Vagina (tissue), 2 donors: ENCODE measurements around the gene SEMA4D. TPM values are rescaled to one million over a fixed set of nuclear protein-coding genes. Genes with fewer than 3 reads are reported as not detected.
"Not testable (repeated sequence)": the region's sequence is repeated elsewhere in the genome, so short reads cannot be mapped to it uniquely, and the experiment has no call there.

Source experiments
- DNase-seq, 2 donors: peaks; one replicate each; pipeline ENCODE4 v3.0.0-alpha.2; 2017; ENCODE audit errors: extremely low spot score in 2 of 2
- H3K27ac ChIP-seq: fragments of 200-600 bp; sonication (generic); one replicate; pipeline ENCODE4 v1.5.1; 2019
- H3K27me3 ChIP-seq: fragments of 200-600 bp; sonication (generic); one replicate; pipeline ENCODE4 v1.5.1; 2019
- H3K36me3 ChIP-seq, 2 donors: fragments of 200-600 bp; sonication (generic); one replicate each; pipeline ENCODE4 v1.5.1; 2017 to 2019
- H3K4me1 ChIP-seq: fragments of 200-600 bp; sonication (generic); one replicate; pipeline ENCODE4 v1.5.1; 2019
- H3K4me3 ChIP-seq, 2 donors: fragments of 200-600 bp; sonication (generic); 1 replicate in 1 of 2; 2 replicates in 1 of 2; pipeline ENCODE4 v1.5.1; 2016 to 2019
- H3K9me3 ChIP-seq: fragments of 200-600 bp; sonication (generic); one replicate; pipeline ENCODE4 v1.5.1; 2019
- POLR2A ChIP-seq, 2 donors: fragments of 450-650 bp; IDR thresholded peaks; one replicate each; pipeline ENCODE4 v1.6.1; 2017; ENCODE audit warnings: antibody characterized with exemption in 2 of 2, mild to moderate bottlenecking in 2 of 2, moderate library complexity in 2 of 2
- POLR2AphosphoS5 ChIP-seq, 2 donors: sonication (generic); formaldehyde crosslinking; IDR thresholded peaks; one replicate each; pipeline ENCODE4 v1.9.0; 2017; ENCODE audit warnings: antibody characterized with exemption in 2 of 2, mild to moderate bottlenecking in 2 of 2, low read depth in 1 of 2; ENCODE audit not compliant: insufficient read depth in 1 of 2
- intact Hi-C: fragments of 100-400 bp; cut with DNase I; formaldehyde crosslinking; loops from one replicate; pipeline ENCODE4 v1.15.1; 2023
- total RNA-seq: library from RNA; depleted of rRNA; stranded (reverse); fragments of >200 nt; gene quantifications from one replicate; pipeline ENCODE4 v1.2.3, GENCODE V29; 2016
- TF ChIP-seq, protein P1 (sequence below), 3 experiments: fragments of 450-650 bp in 2 of 3; fragments of 200-600 bp in 1 of 3; sonication (generic) in 1 of 3; IDR thresholded peaks; one replicate each; pipeline ENCODE4 v1.5.1; 2017 to 2019; ENCODE audit warnings: antibody characterized with exemption in 3 of 3, mild to moderate bottlenecking in 2 of 3, moderate library complexity in 2 of 3

The SEMA4D gene
- total RNA-seq, 1 donor from 2014 or later: 39.3 TPM

DNA sequence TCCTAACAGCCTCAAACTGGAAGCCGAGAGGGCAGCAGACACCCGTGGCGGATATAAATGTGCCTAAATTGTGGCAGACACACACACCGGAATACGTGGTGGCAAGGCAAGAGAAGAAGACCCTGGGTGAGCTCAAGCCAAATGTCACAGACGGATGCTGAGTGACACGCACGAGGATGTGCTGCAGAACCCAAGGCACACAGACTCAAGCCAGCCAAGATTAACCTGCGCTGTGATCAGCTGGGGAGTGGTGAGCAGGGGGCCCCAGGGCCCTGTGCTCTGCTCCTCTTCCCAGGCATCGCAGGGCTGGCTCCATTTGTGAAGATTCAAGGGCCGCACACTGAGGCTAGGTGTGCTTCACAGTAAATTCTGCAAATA lies 16.4 kb downstream of the SEMA4D start:
- Histone ChIP-seq H3K4me1 (peaks cover 33% of the 10 kb centered on the region), H3K4me3 (no peak overlapping the region), H3K27me3 (no peaks in the 10 kb centered on the region), H3K36me3 (no peaks in the 10 kb centered on the region), H3K9me3 (no peaks in the 10 kb centered on the region), H3K27ac (no peak overlapping the region)
- no peak for DNase-seq
- intact Hi-C loops: no loop called here
- TF ChIP-seq POLR2A (IDR thresholded peaks at IDR 0.05): no peak
- TF ChIP-seq POLR2AphosphoS5 (IDR thresholded peaks at IDR 0.05; ENCODE audit: insufficient read depth in 1 of 2, low read depth in 1 of 2): peak in 1 of 2 donors; percentile 12

- H3K9me3 ChIP-seq: no peaks in the 10 kb centered on the region
- no peak overlapping the region for H3K4me3 ChIP-seq
- peaks cover 39% of the 10 kb centered on the region for H3K4me1 ChIP-seq
- no peak for DNase-seq
- intact Hi-C loops: no loop called here
- H3K27ac ChIP-seq: no peak overlapping the region
- H3K36me3 ChIP-seq: no peaks in the 10 kb centered on the region
- TF ChIP-seq, protein P1, sequence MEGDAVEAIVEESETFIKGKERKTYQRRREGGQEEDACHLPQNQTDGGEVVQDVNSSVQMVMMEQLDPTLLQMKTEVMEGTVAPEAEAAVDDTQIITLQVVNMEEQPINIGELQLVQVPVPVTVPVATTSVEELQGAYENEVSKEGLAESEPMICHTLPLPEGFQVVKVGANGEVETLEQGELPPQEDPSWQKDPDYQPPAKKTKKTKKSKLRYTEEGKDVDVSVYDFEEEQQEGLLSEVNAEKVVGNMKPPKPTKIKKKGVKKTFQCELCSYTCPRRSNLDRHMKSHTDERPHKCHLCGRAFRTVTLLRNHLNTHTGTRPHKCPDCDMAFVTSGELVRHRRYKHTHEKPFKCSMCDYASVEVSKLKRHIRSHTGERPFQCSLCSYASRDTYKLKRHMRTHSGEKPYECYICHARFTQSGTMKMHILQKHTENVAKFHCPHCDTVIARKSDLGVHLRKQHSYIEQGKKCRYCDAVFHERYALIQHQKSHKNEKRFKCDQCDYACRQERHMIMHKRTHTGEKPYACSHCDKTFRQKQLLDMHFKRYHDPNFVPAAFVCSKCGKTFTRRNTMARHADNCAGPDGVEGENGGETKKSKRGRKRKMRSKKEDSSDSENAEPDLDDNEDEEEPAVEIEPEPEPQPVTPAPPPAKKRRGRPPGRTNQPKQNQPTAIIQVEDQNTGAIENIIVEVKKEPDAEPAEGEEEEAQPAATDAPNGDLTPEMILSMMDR (IDR thresholded peaks at IDR 0.05): no peak
- TF ChIP-seq POLR2A (IDR thresholded peaks at IDR 0.05) (no peak), POLR2AphosphoS5 (IDR thresholded peaks at IDR 0.05; ENCODE audit: insufficient read depth in 1 of 2, low read depth in 1 of 2) (no peak)
- no peaks in the 10 kb centered on the region for H3K27me3 ChIP-seq
These were observed 16.9 kb downstream of the SEMA4D start for GRCh38 chr9:89480825-89481537.

DNA sequence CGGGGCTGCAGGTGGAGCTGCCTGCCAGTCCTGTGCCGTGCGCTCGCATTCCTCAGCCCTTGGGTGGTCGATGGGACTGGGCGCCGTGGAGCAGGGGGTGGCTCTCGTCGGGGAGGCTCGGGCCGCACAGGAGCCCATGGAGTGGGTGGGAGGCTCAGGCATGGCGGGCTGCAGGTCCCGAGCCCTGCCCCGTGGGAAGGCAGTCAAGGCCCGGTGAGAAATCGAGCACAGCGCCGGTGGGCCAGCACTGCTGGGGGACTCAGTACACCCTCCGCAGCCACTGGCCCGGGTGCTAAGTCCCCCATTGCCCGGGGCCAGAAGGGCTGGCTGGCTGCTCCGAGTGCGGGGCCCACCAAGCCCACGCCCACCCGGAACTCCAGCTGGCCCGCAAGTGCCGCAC lies 17.5 kb downstream of the SEMA4D start:
- intact Hi-C loops, H3K27ac ChIP-seq, H3K4me3 ChIP-seq, H3K9me3 ChIP-seq, DNase-seq, H3K27me3 ChIP-seq, H3K36me3 ChIP-seq: not testable (repeated sequence)
- H3K4me1 ChIP-seq: peaks cover 45% of the 10 kb centered on the region

GRCh38 chr9:89479669-89480011 lies 18.3 kb downstream of the SEMA4D start:
- H3K27me3 ChIP-seq, H3K36me3 ChIP-seq, DNase-seq, H3K4me3 ChIP-seq, intact Hi-C loops, H3K27ac ChIP-seq, H3K9me3 ChIP-seq: not testable (repeated sequence)
- peaks cover 52% of the 10 kb centered on the region for H3K4me1 ChIP-seq

DNA sequence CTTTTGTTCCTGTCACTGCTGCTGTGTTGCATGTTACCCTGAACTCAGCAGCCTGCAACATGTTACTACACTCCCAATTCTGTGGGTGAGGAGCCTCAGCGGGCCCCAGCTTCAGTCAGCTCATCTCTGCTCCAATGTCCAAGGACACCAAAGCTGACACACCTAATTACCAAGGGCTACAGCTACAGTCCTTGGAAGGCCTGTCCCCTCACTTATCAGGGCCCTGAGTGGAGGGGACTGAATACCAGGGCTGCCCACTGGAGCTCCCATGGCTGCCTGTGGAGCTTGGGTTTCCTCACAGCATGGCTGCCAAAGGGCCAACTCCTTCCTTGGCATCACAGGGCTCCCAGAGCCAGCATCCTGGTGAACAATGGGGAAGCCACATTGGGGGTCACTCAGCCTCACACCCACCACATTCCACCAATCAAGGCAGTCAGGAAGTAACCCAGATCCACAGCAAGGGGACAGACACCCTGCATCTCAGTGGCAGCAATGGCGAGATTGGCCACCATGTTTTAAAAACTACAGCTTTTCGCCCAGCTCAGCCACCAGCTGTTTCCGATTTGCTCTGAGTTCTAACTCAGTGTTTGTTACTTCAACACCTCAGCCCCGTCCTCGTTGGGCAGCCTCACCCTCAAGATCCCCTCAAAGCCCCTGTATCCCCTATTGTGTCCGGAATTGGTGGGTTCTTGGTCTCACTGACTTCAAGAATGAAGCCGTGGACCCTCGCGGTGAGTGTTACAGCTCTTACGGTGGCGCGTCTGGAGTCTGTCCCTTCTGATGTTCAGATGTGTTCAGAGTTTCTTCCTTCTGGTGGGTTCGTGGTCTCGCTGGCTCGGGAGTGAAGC lies 18.9 kb downstream of the SEMA4D start:
- Histone ChIP-seq H3K36me3 (no peaks in the 10 kb centered on the region), H3K4me1 (peaks cover 51% of the 10 kb centered on the region), H3K9me3 (no peaks in the 10 kb centered on the region), H3K4me3 (no peak overlapping the region), H3K27me3 (no peaks in the 10 kb centered on the region), H3K27ac (no peak overlapping the region)
- intact Hi-C loops: no loop called here
- TF ChIP-seq POLR2A (IDR thresholded peaks at IDR 0.05) (no peak), POLR2AphosphoS5 (IDR thresholded peaks at IDR 0.05; ENCODE audit: insufficient read depth in 1 of 2, low read depth in 1 of 2) (no peak)
- TF ChIP-seq, protein P1 (IDR thresholded peaks at IDR 0.05): no peak
- no peak for DNase-seq

- H3K4me1 ChIP-seq: peaks cover 51% of the 10 kb centered on the region
- intact Hi-C loops: no loop called here
- no peaks in the 10 kb centered on the region for H3K27me3 ChIP-seq
- H3K4me3 ChIP-seq: no peak overlapping the region
- TF ChIP-seq POLR2A (IDR thresholded peaks at IDR 0.05) (no peak), POLR2AphosphoS5 (IDR thresholded peaks at IDR 0.05; ENCODE audit: insufficient read depth in 1 of 2, low read depth in 1 of 2) (no peak)
- TF ChIP-seq, protein P1 (IDR thresholded peaks at IDR 0.05): no peak
- no peaks in the 10 kb centered on the region for H3K36me3 ChIP-seq
- no peak overlapping the region for H3K27ac ChIP-seq
- DNase-seq: no peak
- H3K9me3 ChIP-seq: no peaks in the 10 kb centered on the region
These were observed 19.9 kb downstream of the SEMA4D start for GRCh38 chr9:89477811-89478630.
